H9 (cell line): ENCODE data around the gene MED22. TPM values are rescaled to one million over a fixed set of nuclear protein-coding genes. Genes with fewer than 3 reads are reported as not detected.

ENCODE experiments used
- DNase-seq: peaks from one replicate; pipeline ENCODE4 v3.0.0-alpha.2; 2017
- H2AFZ ChIP-seq: one replicate; pipeline ENCODE4 v1.6.1; 2013; ENCODE audit warnings: mild to moderate bottlenecking, low read length, control low read depth, moderate library complexity
- H2AK5ac ChIP-seq: 2 replicates; pipeline ENCODE4 v1.6.1; 2013; ENCODE audit warnings: low read length, control low read depth, mixed read lengths; ENCODE audit not compliant: insufficient read length
- H2BK120ac ChIP-seq: one replicate; pipeline ENCODE4 v1.6.1; 2013; ENCODE audit warnings: low read depth, mild to moderate bottlenecking, low read length, control low read depth, inconsistent platforms; ENCODE audit not compliant: poor library complexity, severe bottlenecking
- H2BK12ac ChIP-seq: 2 replicates; pipeline ENCODE4 v1.6.1; 2013; ENCODE audit warnings: low read length, control low read depth, mixed read lengths, low read depth; ENCODE audit not compliant: insufficient read length
- H2BK15ac ChIP-seq: 2 replicates; pipeline ENCODE4 v1.6.1; 2013; ENCODE audit warnings: low read depth, low read length, control low read depth
- H2BK20ac ChIP-seq: one replicate; pipeline ENCODE4 v1.6.1; 2013; ENCODE audit warnings: low read depth, mild to moderate bottlenecking, low read length, control low read depth, inconsistent platforms; ENCODE audit not compliant: poor library complexity, severe bottlenecking
- H2BK5ac ChIP-seq: 2 replicates; pipeline ENCODE4 v1.6.1; 2013; ENCODE audit warnings: low read length, control low read depth, mixed read lengths; ENCODE audit not compliant: insufficient read length
- H3K14ac ChIP-seq: 2 replicates; pipeline ENCODE4 v1.6.1; 2013; ENCODE audit warnings: low read length, control low read depth; ENCODE audit not compliant: insufficient read depth
- H3K18ac ChIP-seq: 2 replicates; pipeline ENCODE4 v1.6.1; 2013; ENCODE audit warnings: low read depth, mild to moderate bottlenecking, mixed read lengths, low read length, control low read depth; ENCODE audit not compliant: insufficient read length
- H3K23ac ChIP-seq: 2 replicates; pipeline ENCODE4 v1.6.1; 2013; ENCODE audit warnings: low read length, control low read depth, mixed read lengths, low read depth; ENCODE audit not compliant: insufficient read length
- H3K23me2 ChIP-seq: 2 replicates; pipeline ENCODE4 v1.6.1; 2013; ENCODE audit warnings: low read depth, mild to moderate bottlenecking, mixed read lengths, low read length, control low read depth; ENCODE audit not compliant: insufficient read length, poor library complexity, severe bottlenecking
- H3K27ac ChIP-seq: 2 replicates; pipeline ENCODE4 v1.5.1; 2013; ENCODE audit warnings: low read length, control low read depth, mixed read lengths, low read depth; ENCODE audit not compliant: insufficient read length
- H3K27me3 ChIP-seq: 2 replicates; pipeline ENCODE4 v1.6.1; 2013; ENCODE audit warnings: low read length, control low read depth, inconsistent platforms; ENCODE audit not compliant: insufficient read depth
- H3K4ac ChIP-seq: 2 replicates; pipeline ENCODE4 v1.6.1; 2013; ENCODE audit warnings: low read depth, mild to moderate bottlenecking, control low read depth, inconsistent platforms, low read length, moderate library complexity
- H3K4me1 ChIP-seq: 2 replicates; pipeline ENCODE4 v1.6.1; 2013; ENCODE audit warnings: low read length, control low read depth, inconsistent platforms; ENCODE audit not compliant: insufficient read depth
- H3K4me2 ChIP-seq: 2 replicates; pipeline ENCODE4 v1.6.1; 2013; ENCODE audit warnings: low read length, control low read depth, mixed read lengths; ENCODE audit not compliant: insufficient read length, insufficient read depth
- H3K56ac ChIP-seq: 2 replicates; pipeline ENCODE4 v1.6.1; 2013; ENCODE audit warnings: low read depth, mild to moderate bottlenecking, mixed read lengths, low read length, control low read depth; ENCODE audit not compliant: insufficient read length
- H3K79me1 ChIP-seq: 2 replicates; pipeline ENCODE4 v1.6.1; 2013; ENCODE audit warnings: low read depth, mild to moderate bottlenecking, moderate library complexity, low read length, control low read depth, inconsistent platforms; ENCODE audit not compliant: insufficient read depth, poor library complexity, severe bottlenecking
- H3K79me2 ChIP-seq: 2 replicates; pipeline ENCODE4 v1.6.1; 2013; ENCODE audit warnings: low read length, control low read depth, inconsistent platforms; ENCODE audit not compliant: insufficient read depth
- H3K9ac ChIP-seq: 2 replicates; pipeline ENCODE4 v1.6.1; 2013; ENCODE audit warnings: low read length, control low read depth, mixed read lengths; ENCODE audit not compliant: insufficient read length; ENCODE audit errors: extremely low read depth
- H3K9me3 ChIP-seq: one replicate; pipeline ENCODE4 v1.6.1; 2013; ENCODE audit warnings: low read depth, low read length, inconsistent platforms; ENCODE audit not compliant: control insufficient read depth
- H3T11ph ChIP-seq: one replicate; pipeline ENCODE4 v1.6.1; 2013; ENCODE audit warnings: mild to moderate bottlenecking, low read length, control low read depth, inconsistent platforms
- H4K20me1 ChIP-seq: one replicate; pipeline ENCODE4 v1.6.1; 2013; ENCODE audit not compliant: control insufficient read depth, insufficient read length, insufficient read depth
- H4K5ac ChIP-seq: 2 replicates; pipeline ENCODE4 v1.6.1; 2013; ENCODE audit warnings: low read depth, mild to moderate bottlenecking, mixed read lengths, low read length, control low read depth; ENCODE audit not compliant: insufficient read length
- H4K8ac ChIP-seq: replicated peaks from 2 replicates; pipeline ENCODE4 v1.6.1; 2013; ENCODE audit warnings: low read length, control low read depth, mixed read lengths, low read depth; ENCODE audit not compliant: insufficient read length
- H4K91ac ChIP-seq: 2 replicates; pipeline ENCODE4 v1.6.1; 2013; ENCODE audit warnings: low read depth, mild to moderate bottlenecking, moderate library complexity, mixed read lengths, low read length, control low read depth; ENCODE audit not compliant: insufficient read length
- H3K27ac Mint-ChIP-seq, 3 experiments: 2 replicates in 2 of 3; 3 replicates in 1 of 3; pipeline ENCODE4 v1.8.0; 2020 to 2021; ENCODE audit warnings: mixed read lengths in 3 of 3, mild to moderate bottlenecking in 1 of 3, moderate library complexity in 1 of 3
- H3K27me3 Mint-ChIP-seq: 2 replicates; pipeline ENCODE4 v1.8.0; 2021; ENCODE audit warnings: low read depth, mild to moderate bottlenecking, moderate library complexity, mixed read lengths
- H3K36me3 Mint-ChIP-seq, 3 experiments: 2 replicates in 2 of 3; 3 replicates in 1 of 3; pipeline ENCODE4 v1.8.0; 2020 to 2021; ENCODE audit warnings: low read depth in 3 of 3, mixed read lengths in 3 of 3; ENCODE audit not compliant: insufficient read depth in 1 of 3
- H3K4me1 Mint-ChIP-seq, 2 experiments: 2 replicates each; pipeline ENCODE4 v1.8.0; 2020; ENCODE audit warnings: mixed read lengths in 2 of 2
- H3K4me3 Mint-ChIP-seq, 2 experiments: 2 replicates in 1 of 2; 3 replicates in 1 of 2; pipeline ENCODE4 v1.8.0; 2020 to 2021; ENCODE audit warnings: mild to moderate bottlenecking in 2 of 2, mixed read lengths in 2 of 2, moderate library complexity in 1 of 2
- H3K9me3 Mint-ChIP-seq, 2 experiments: 2 replicates in 1 of 2; 3 replicates in 1 of 2; pipeline ENCODE4 v1.8.0; 2020; ENCODE audit warnings: mild to moderate bottlenecking in 2 of 2, mixed read lengths in 2 of 2, moderate library complexity in 1 of 2
- WGBS: extraction: QIAGEN DNeasy Blood & Tissue Kit; methylation state at CpG from one replicate; pipeline ENCODE4 v1.1.7; 2013; ENCODE audit warnings: missing lambda C conversion rate, low lambda C conversion rate, mixed read lengths; ENCODE audit not compliant: insufficient read length; ENCODE audit errors: extremely low coverage; 5-methylcytosine and 5-hydroxymethylcytosine counted together
- total RNA-seq: library from RNA; stranded (reverse); gene quantifications from 2 replicates; pipeline ENCODE4 v1.2.1, GENCODE V29; 2021
- TF ChIP-seq, protein P1 (sequence below): fragments of 200-600 bp; sonication (generic); conservative IDR thresholded peaks from 3 replicates; pipeline ENCODE4 v1.8.0; 2021; ENCODE audit warnings: antibody characterized with exemption, mild to moderate bottlenecking

MED22 gene
- total RNA-seq, 1 experiment from 2014 or later = 60.1 TPM

DNA sequence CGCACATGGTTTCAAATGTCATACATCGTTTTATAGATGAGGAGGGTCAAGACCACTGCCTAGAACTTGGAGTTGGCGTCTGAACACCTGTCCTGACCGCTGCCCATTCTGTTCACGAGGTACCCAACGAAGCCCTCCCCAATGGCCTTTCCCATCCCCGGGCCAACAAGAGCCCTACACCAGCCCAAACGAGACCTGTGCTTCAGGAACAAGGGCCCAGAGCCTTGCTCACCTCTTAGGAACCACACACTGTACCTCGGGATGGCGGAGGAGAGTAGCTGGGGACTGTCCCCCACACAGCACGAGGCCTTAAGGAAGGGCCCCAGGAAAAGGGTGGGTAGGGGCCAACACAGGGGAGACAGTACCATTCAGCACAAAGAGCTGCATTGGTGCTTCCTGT lies 14.9 kb downstream of the MED22 start:
- H3K18ac ChIP-seq = no peak overlapping the region
- no peak overlapping the region for H3K56ac ChIP-seq
- H3K79me1 ChIP-seq = no peaks in the 10 kb centered on the region
- WGBS = no CpG with 5 or more reads among the region's 11 CpGs
- no peak for DNase-seq
- no peak overlapping the region for H2AFZ ChIP-seq
- no peak overlapping the region for H2BK120ac ChIP-seq
- TF ChIP-seq, protein P1, sequence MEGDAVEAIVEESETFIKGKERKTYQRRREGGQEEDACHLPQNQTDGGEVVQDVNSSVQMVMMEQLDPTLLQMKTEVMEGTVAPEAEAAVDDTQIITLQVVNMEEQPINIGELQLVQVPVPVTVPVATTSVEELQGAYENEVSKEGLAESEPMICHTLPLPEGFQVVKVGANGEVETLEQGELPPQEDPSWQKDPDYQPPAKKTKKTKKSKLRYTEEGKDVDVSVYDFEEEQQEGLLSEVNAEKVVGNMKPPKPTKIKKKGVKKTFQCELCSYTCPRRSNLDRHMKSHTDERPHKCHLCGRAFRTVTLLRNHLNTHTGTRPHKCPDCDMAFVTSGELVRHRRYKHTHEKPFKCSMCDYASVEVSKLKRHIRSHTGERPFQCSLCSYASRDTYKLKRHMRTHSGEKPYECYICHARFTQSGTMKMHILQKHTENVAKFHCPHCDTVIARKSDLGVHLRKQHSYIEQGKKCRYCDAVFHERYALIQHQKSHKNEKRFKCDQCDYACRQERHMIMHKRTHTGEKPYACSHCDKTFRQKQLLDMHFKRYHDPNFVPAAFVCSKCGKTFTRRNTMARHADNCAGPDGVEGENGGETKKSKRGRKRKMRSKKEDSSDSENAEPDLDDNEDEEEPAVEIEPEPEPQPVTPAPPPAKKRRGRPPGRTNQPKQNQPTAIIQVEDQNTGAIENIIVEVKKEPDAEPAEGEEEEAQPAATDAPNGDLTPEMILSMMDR = no peak
- no peaks in the 10 kb centered on the region for H3K4me1 ChIP-seq
- no peak overlapping the region for H4K91ac ChIP-seq
- no peak overlapping the region for H3K4me2 ChIP-seq
- no peak overlapping the region for H3K27ac ChIP-seq
- H2AK5ac ChIP-seq = no peak overlapping the region
- no peaks in the 10 kb centered on the region; the same call in none of the 2 replicates for H3K27me3 Mint-ChIP-seq
- no peak overlapping the region for H4K8ac ChIP-seq
- H2BK20ac ChIP-seq = no peak overlapping the region
- no peaks in the 10 kb centered on the region for H3K27me3 ChIP-seq
- no peaks in the 10 kb centered on the region for H3K9me3 ChIP-seq
- no peak overlapping the region for H3T11ph ChIP-seq
- no peak overlapping the region for H2BK15ac ChIP-seq
- peaks cover 34 to 65% (median 57%) of the 10 kb centered on the region in 3 experiments for H3K36me3 Mint-ChIP-seq
- H3K79me2 ChIP-seq = peaks cover 3% of the 10 kb centered on the region; the same call in 1 of the 2 replicates
- no peak overlapping the region for H3K14ac ChIP-seq
- H4K5ac ChIP-seq = no peak overlapping the region
- H4K20me1 ChIP-seq = no peaks in the 10 kb centered on the region
- H3K23me2 ChIP-seq = peaks cover 3% of the 10 kb centered on the region
- H2BK12ac ChIP-seq = no peak overlapping the region
- H3K4me1 Mint-ChIP-seq = peaks cover 18 to 22% of the 10 kb centered on the region in 2 experiments
- no peak overlapping the region for H3K9ac ChIP-seq
- no peak overlapping the region for H3K23ac ChIP-seq
- H3K4ac ChIP-seq = no peak overlapping the region
- H3K9me3 Mint-ChIP-seq = peaks cover 10 to 11% of the 10 kb centered on the region in 2 experiments
- H2BK5ac ChIP-seq = no peak overlapping the region
- peak overlapping the region; percentile 17 to 23; a peak in 2 of 5 replicates for H3K4me3 Mint-ChIP-seq
- H3K27ac Mint-ChIP-seq = no peak overlapping the region
